Astrocyte (in vitro differentiated cells and primary cell): ENCODE measurements around the gene TSPAN19.

Experiments
- CTCF ChIP-seq: IDR thresholded peaks from 2 replicates; pipeline ENCODE4 v1.5.1; 2011; ENCODE audit warnings: low read depth, mild to moderate bottlenecking, inconsistent platforms, low read length, moderate library complexity; ENCODE audit not compliant: insufficient read depth
- EZH2 ChIP-seq: IDR thresholded peaks from 2 replicates; pipeline ENCODE4 v1.6.1; 2012; ENCODE audit warnings: mild to moderate bottlenecking, low read length, inconsistent platforms; ENCODE audit not compliant: insufficient read depth

DNA sequence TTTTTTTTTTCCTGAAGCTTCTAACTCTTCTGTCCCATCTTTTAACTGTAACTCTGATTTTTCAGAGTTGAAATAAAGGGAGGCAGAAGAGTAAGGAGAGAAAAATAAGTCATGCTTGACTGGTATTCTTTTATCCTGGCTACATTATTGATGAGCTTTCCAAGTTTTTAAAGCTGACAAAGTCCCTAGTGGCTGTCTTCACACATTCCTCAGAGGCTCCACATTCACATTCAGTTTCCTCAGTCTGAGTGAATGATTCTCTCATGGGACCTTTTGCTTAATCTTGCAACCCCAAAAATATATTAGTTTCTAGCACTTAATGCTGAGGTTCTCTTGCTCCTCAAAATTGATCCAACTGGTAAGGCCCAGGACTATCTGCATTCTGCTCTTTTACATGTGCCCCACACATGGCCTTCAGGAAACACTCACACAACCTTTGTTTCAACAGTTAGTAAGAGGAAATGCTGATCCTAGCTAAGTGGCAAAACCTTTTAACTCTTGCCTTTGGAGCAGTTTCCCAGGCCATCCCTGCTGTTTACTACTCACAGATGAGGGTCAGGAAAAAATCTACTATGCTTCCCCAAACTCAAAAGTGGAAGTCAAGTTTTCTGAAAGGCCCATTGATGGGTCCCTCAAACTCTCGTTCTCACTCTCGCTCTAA is 61.8 kb downstream of the TSPAN19 start:
- TF ChIP-seq CTCF: no peak
- TF ChIP-seq EZH2: no peak
